Panc1 (cell line): Measurements from ENCODE around the gene COA5.

Experiments
- SIN3A ChIP-seq: IDR thresholded peaks from 2 replicates; pipeline ENCODE4 v1.6.1; 2012; ENCODE audit warnings: low read depth, mild to moderate bottlenecking, low read length, moderate library complexity, borderline replicate concordance; ENCODE audit not compliant: insufficient read depth
- TF ChIP-seq, protein P1 (sequence below): fragments of 450-650 bp; IDR thresholded peaks from 2 replicates; pipeline ENCODE4 v1.5.1; 2017; ENCODE audit warnings: mild to moderate bottlenecking

DNA sequence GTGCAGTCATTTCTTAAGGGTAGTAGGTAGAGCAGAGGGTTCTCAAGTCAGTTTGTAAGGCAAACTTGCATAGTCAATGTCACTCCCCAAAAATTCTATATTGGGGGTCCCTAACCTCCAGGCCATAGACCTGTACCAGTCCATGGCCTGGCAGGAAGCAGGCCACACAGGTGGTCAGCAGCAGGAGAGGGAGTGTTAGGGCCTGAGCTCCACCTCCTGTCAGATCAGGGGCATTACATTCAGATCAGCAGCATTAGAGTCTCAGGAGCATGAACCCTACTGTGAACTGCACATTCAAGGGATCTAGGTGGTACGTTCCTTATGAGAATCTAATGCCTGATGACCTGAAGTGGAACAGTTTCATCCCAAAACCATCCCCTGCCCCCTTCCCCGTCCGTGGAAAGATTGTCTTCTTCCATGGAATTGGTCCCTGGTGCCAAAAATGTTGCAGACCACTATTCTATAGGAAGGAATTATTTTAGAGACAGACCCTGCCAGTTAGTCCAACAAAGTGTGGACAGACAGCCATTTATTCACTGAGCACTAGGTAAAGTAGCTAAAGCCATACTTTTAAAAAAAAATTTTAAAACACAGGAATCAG, 6.7 kb downstream of the COA5 start:
- TF ChIP-seq, protein P1, sequence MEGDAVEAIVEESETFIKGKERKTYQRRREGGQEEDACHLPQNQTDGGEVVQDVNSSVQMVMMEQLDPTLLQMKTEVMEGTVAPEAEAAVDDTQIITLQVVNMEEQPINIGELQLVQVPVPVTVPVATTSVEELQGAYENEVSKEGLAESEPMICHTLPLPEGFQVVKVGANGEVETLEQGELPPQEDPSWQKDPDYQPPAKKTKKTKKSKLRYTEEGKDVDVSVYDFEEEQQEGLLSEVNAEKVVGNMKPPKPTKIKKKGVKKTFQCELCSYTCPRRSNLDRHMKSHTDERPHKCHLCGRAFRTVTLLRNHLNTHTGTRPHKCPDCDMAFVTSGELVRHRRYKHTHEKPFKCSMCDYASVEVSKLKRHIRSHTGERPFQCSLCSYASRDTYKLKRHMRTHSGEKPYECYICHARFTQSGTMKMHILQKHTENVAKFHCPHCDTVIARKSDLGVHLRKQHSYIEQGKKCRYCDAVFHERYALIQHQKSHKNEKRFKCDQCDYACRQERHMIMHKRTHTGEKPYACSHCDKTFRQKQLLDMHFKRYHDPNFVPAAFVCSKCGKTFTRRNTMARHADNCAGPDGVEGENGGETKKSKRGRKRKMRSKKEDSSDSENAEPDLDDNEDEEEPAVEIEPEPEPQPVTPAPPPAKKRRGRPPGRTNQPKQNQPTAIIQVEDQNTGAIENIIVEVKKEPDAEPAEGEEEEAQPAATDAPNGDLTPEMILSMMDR = peak; percentile 81
- TF ChIP-seq SIN3A = no peak
